Prostate gland (tissue), 2 donors: ENCODE results near the gene CLCNKB. TPM values are rescaled to one million over a fixed set of nuclear protein-coding genes. Genes with fewer than 3 reads are reported as not detected.

Source experiments
- DNase-seq: peaks from one replicate; pipeline ENCODE4 v3.0.0-alpha.2; 2019; ENCODE audit warnings: low spot score
- H3K27ac ChIP-seq, 2 donors: fragments of 200-600 bp; sonication (generic); 2 replicates each; pipeline ENCODE4 v1.5.1; 2017 to 2019
- H3K27me3 ChIP-seq: fragments of 200-600 bp; sonication (generic); replicated peaks from 2 replicates; pipeline ENCODE4 v1.5.1; 2019; ENCODE audit not compliant: insufficient read depth
- H3K36me3 ChIP-seq, 2 donors: fragments of 200-600 bp; sonication (generic); 1 replicate in 1 of 2; 2 replicates in 1 of 2; pipeline versions ENCODE4 v1.5.1 to v1.8.1; 2017 to 2019
- H3K4me1 ChIP-seq: fragments of 200-600 bp; sonication (generic); replicated peaks from 2 replicates; pipeline ENCODE4 v1.5.1; 2019
- H3K4me3 ChIP-seq, 2 donors: fragments of 200-600 bp; sonication (generic); 2 replicates each; pipeline ENCODE4 v1.5.1; 2017 to 2019
- H3K9me3 ChIP-seq: fragments of 200-600 bp; sonication (generic); 2 replicates; pipeline ENCODE4 v1.5.1; 2017
- POLR2A ChIP-seq: fragments of 450-650 bp; IDR thresholded peaks from one replicate; pipeline ENCODE4 v1.6.1; 2016; ENCODE audit warnings: antibody characterized with exemption, mild to moderate bottlenecking
- POLR2AphosphoS5 ChIP-seq: sonication (generic); formaldehyde crosslinking; IDR thresholded peaks from one replicate; pipeline ENCODE4 v1.6.1; 2017; ENCODE audit warnings: antibody characterized with exemption
- WGBS: methylation state at CpG from one replicate; pipeline ENCODE4 v1.1.5; 2018; 5-methylcytosine and 5-hydroxymethylcytosine counted together
- intact Hi-C: fragments of 100-400 bp; cut with DNase I; formaldehyde crosslinking; loops from one replicate; pipeline ENCODE4 v1.14.2; 2022
- total RNA-seq, 2 donors: library from RNA; depleted of rRNA; stranded (reverse); fragments of >200 nt; gene quantifications; one replicate each; pipeline ENCODE4 v1.1.0, GENCODE V29; 2016
- TF ChIP-seq, protein P1 (sequence below), 4 experiments: fragments of 200-600 bp in 2 of 4; fragments of 450-650 bp in 2 of 4; sonication (generic) in 2 of 4; IDR thresholded peaks; 1 replicate in 3 of 4; 2 replicates in 1 of 4; pipeline ENCODE4 v1.5.1; 2016 to 2019; ENCODE audit warnings: antibody characterized with exemption in 4 of 4, mild to moderate bottlenecking in 2 of 4, moderate library complexity in 2 of 4

The CLCNKB gene
- total RNA-seq, 2 donors from 2014 or later, result 1.0 to 1.9 TPM

DNA sequence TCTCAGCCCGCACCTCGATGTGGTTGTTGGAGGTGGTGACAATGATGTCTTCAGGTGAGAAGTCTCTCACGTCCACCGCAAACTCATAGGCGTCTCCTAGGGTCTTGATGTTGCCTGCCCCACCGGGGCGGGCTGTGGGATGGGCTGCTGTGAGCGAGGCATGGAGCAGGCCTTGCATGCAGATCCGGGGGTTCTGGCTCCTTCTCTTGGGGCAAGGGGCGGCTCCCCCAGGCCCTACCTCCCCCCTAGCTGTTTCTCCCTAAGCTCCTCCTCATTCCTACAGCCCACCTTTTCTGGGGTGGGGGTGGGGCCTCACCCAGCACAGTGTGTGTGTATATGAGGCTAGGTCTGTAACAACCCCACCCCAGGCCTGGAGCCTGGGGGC is 26.5 kb upstream of the CLCNKB start:
- peak overlapping the region in 1 of 2 donors; percentile 3 for H3K4me3 ChIP-seq
- no peaks in the 10 kb centered on the region for H3K27me3 ChIP-seq
- TF ChIP-seq POLR2A (no peak), POLR2AphosphoS5 (no peak)
- TF ChIP-seq, protein P1, sequence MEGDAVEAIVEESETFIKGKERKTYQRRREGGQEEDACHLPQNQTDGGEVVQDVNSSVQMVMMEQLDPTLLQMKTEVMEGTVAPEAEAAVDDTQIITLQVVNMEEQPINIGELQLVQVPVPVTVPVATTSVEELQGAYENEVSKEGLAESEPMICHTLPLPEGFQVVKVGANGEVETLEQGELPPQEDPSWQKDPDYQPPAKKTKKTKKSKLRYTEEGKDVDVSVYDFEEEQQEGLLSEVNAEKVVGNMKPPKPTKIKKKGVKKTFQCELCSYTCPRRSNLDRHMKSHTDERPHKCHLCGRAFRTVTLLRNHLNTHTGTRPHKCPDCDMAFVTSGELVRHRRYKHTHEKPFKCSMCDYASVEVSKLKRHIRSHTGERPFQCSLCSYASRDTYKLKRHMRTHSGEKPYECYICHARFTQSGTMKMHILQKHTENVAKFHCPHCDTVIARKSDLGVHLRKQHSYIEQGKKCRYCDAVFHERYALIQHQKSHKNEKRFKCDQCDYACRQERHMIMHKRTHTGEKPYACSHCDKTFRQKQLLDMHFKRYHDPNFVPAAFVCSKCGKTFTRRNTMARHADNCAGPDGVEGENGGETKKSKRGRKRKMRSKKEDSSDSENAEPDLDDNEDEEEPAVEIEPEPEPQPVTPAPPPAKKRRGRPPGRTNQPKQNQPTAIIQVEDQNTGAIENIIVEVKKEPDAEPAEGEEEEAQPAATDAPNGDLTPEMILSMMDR (IDR thresholded peaks at IDR 0.05), result no peak
- WGBS, result 78% methylated on average over 10 of the region's 10 CpGs
- no peak for DNase-seq
- H3K36me3 ChIP-seq, result no peaks in the 10 kb centered on the region
- H3K27ac ChIP-seq, result peak overlapping the region; percentile 78 to 84
- intact Hi-C loops, result no loop called here
- peaks cover 7% of the 10 kb centered on the region for H3K4me1 ChIP-seq
- no peaks in the 10 kb centered on the region for H3K9me3 ChIP-seq

DNA sequence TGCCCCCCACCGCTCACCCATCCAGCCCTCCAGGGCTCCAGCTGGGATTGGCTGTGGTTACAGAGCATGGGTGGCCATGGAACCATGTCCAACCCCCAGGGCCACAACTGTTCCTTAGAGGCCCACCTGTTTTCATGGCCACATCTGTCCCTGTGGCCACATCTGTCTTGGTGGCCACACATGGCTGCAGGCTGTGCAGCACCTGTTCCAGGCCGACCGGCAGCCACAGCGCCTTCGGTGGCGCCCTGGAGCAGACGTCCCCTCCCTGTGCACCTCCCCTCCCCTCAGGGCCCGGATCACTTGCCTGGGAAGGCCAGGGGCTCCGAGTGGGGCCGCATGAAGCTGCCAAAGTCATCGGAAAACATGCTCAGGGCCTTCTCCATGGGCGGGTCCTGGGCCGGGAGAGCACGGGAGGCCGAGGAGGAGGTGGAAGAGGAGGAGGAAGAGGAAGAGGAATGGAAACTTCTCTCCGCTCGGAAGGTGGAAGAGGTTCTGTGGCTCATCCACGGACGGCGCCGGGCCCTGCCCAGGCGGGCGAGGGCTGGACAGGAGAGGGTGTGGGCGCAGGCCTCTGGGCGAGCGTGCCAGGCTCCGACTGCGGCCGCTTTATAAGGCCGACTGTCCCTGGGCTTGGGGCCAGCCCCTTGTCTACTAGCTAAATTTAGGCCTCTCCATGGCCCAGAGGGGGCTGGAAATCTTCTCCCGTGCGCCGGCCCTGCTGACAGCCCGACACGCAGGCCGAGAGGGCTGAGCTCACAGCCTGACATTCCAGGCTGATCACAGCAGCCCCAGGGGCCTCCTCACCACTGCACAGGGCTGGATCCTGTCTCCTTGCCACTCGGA is 25.9 kb upstream of the CLCNKB start, which contains the start of gene HSPB7:
HSPB7 (minus strand) TSS at position 583 of the 843 bp plus-strand sequence; CDS start at position 503, 80 bp downstream.
- Histone ChIP-seq H3K4me1 (peaks cover 7% of the 10 kb centered on the region), H3K4me3 (peak within 1 kb of the TSS in 1 of 2 donors; percentile 3), H3K27me3 (no peaks in the 10 kb centered on the region), H3K27ac (peak within 1 kb of the TSS; percentile 78 to 84), H3K9me3 (no peaks in the 10 kb centered on the region), H3K36me3 (no peaks in the 10 kb centered on the region)
- intact Hi-C loops, result no loop called here
- TF ChIP-seq, protein P1 (IDR thresholded peaks at IDR 0.05), result peak in 1 of 4 experiments; percentile 5
- TF ChIP-seq POLR2A (no peak), POLR2AphosphoS5 (peak; percentile 55)
- peak; percentile 36 for DNase-seq
- 28% methylated on average over 36 of the region's 37 CpGs for WGBS

DNA sequence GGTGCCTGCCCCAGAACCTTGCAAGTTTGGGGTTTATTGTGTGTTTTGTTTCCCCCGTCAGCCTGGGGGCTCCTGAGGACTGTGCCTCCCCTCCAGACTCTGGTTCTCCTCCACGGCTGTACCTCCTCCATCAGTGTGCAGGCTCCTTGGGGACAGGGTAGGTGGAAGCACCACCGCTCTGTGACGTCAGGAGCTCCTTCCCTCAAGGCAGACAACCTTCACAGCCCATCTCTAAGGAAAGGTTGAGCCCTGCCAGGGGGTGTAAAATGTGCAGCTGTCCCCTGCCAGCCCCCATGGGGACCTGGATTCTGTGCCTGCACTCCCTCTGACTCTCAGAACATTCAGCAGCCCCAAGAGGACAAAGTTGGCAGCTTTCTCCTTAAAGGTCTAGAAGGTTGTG is 25.3 kb upstream of the CLCNKB start:
- H3K27ac ChIP-seq, result peak overlapping the region; percentile 78 to 84
- WGBS, result 55% methylated on average over 4 of the region's 4 CpGs
- H3K36me3 ChIP-seq, result no peaks in the 10 kb centered on the region
- intact Hi-C loops, result no loop called here
- H3K4me3 ChIP-seq, result no peak overlapping the region
- peaks cover 7% of the 10 kb centered on the region for H3K4me1 ChIP-seq
- no peaks in the 10 kb centered on the region for H3K9me3 ChIP-seq
- no peaks in the 10 kb centered on the region for H3K27me3 ChIP-seq
- DNase-seq, result no peak
- TF ChIP-seq POLR2AphosphoS5, result no peak
- TF ChIP-seq, protein P1 (IDR thresholded peaks at IDR 0.05), result no peak
- TF ChIP-seq POLR2A, result no peak

DNA sequence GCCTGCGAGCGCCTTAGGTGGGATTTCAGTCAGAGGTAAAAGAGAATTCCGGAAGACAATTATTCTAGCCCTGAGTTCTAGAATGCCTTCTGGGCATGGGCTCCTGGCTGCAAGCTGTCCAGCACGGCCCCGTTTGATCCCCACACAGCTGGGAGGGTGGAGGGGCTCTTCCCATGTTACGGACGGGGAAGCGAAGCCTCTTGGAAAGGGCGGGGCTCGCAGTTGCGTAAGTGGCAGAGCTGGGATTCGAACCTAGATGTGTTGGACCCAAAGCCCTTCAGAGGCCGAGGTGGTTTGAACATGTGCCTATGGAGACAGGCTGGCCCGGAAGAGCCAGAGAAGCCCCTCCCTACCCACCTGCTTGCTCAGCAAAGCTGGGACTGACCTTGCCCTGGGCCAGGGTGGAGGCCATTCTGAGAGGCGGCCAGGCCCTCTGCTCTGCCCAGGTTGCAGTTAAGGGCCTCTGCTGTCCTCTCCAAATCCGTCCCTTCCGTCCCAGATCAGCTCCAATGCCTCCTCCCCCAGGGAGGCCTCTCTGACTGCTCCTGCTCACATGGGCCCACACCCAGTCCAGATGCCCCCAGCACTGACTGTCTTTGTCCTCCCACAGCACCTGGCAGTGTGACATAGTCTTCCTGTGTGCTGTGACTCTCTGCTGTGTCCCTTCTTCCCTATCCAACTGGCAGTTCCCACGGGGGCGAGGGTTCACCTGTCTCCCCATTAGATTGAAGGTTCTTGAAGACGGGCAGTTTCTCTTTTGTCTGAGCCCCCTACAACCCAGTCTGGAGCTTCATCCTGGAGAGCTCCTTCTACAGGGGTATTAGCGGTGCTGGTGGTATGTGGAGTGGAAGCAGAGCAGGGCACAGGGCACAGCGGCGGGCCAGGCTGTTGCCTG is 24.6 kb upstream of the CLCNKB start:
- peaks cover 5% of the 10 kb centered on the region for H3K4me1 ChIP-seq
- H3K27me3 ChIP-seq, result no peaks in the 10 kb centered on the region
- no peak overlapping the region for H3K4me3 ChIP-seq
- intact Hi-C loops, result no loop called here
- no peaks in the 10 kb centered on the region for H3K36me3 ChIP-seq
- no peak for DNase-seq
- H3K27ac ChIP-seq, result peak overlapping the region; percentile 78 to 84
- H3K9me3 ChIP-seq, result no peaks in the 10 kb centered on the region
- 72% methylated on average over 22 of the region's 23 CpGs for WGBS
- no peak for TF ChIP-seq POLR2A
- no peak for TF ChIP-seq POLR2AphosphoS5
- TF ChIP-seq, protein P1 (IDR thresholded peaks at IDR 0.05), result no peak
